GM19193 (cell line): Measurements from ENCODE around the gene TGFBR2.

Experiments
- POLR2A ChIP-seq: IDR thresholded peaks from 4 replicates; pipeline ENCODE4 v1.6.1; 2011; ENCODE audit not compliant: insufficient read depth, insufficient read length; ENCODE audit errors: extremely low read depth

Gene TGFBR2

GRCh38 chr3:30587904-30588303 is 18.5 kb upstream of the TGFBR2 start:
- no peak for TF ChIP-seq POLR2A

- TF ChIP-seq POLR2A, result no peak
Observed at GRCh38 chr3:30596152-30596551, 10.2 kb upstream of the TGFBR2 start.

GRCh38 chr3:30597131-30597768 is 9.2 kb upstream of the TGFBR2 start:
- no peak for TF ChIP-seq POLR2A

GRCh38 chr3:30597769-30598134 is 8.6 kb upstream of the TGFBR2 start:
- no peak for TF ChIP-seq POLR2A

GRCh38 chr3:30598668-30599545 is 7.5 kb upstream of the TGFBR2 start:
- TF ChIP-seq POLR2A, result no peak

- no peak for TF ChIP-seq POLR2A
Observed at GRCh38 chr3:30600572-30600971, 5.8 kb upstream of the TGFBR2 start.

GRCh38 chr3:30602946-30603345 is 3.5 kb upstream of the TGFBR2 start:
- TF ChIP-seq POLR2A, result no peak

GRCh38 chr3:30604093-30604492 is 2.3 kb upstream of the TGFBR2 start:
- TF ChIP-seq POLR2A, result no peak

- no peak for TF ChIP-seq POLR2A
Observed at GRCh38 chr3:30604558-30604957, 1.8 kb upstream of the TGFBR2 start.

GRCh38 chr3:30605005-30605404 is 1.4 kb upstream of the TGFBR2 start:
- no peak for TF ChIP-seq POLR2A

GRCh38 chr3:30605706-30606300 is 598 bp upstream of the TGFBR2 start:
- TF ChIP-seq POLR2A, result no peak

- TF ChIP-seq POLR2A, result no peak
Observed at GRCh38 chr3:30607032-30607833, 832 bp downstream of the TGFBR2 start.

GRCh38 chr3:30608598-30608947 is 2.2 kb downstream of the TGFBR2 start:
- TF ChIP-seq POLR2A, result no peak

GRCh38 chr3:30609930-30610701 is 3.7 kb downstream of the TGFBR2 start:
- TF ChIP-seq POLR2A, result no peak
